NCI-H82 (cell line): ENCODE measurements around the gene BACE2.

Experiments used
- DNase-seq: peaks from one replicate; lab custom pipeline; 2025; lab: John Stamatoyannopoulos, UW

Gene BACE2

GRCh38 chr21:41321908-41322495, 154.0 kb downstream of the BACE2 start:
- no peak for DNase-seq

- DNase-seq = no peak
These were observed 154.8 kb downstream of the BACE2 start for GRCh38 chr21:41322496-41323382.

- no peak for DNase-seq
These were observed 157.4 kb downstream of the BACE2 start for GRCh38 chr21:41325138-41325912.

- DNase-seq = no peak
These were observed 158.6 kb downstream of the BACE2 start for GRCh38 chr21:41326414-41327080.

GRCh38 chr21:41327753-41328152, 159.8 kb downstream of the BACE2 start:
- DNase-seq = no peak

GRCh38 chr21:41328660-41329607, 161.0 kb downstream of the BACE2 start:
- no peak for DNase-seq
